H9 (cell line): ENCODE measurements around the gene CCL16. TPM values are rescaled to one million over a fixed set of nuclear protein-coding genes. Genes with fewer than 3 reads are reported as not detected.

Source experiments
- DNase-seq: peaks from one replicate; pipeline ENCODE4 v3.0.0-alpha.2; 2017
- H2AFZ ChIP-seq: one replicate; pipeline ENCODE4 v1.6.1; 2013; ENCODE audit warnings: mild to moderate bottlenecking, low read length, control low read depth, moderate library complexity
- H2AK5ac ChIP-seq: 2 replicates; pipeline ENCODE4 v1.6.1; 2013; ENCODE audit warnings: low read length, control low read depth, mixed read lengths; ENCODE audit not compliant: insufficient read length
- H2BK120ac ChIP-seq: one replicate; pipeline ENCODE4 v1.6.1; 2013; ENCODE audit warnings: low read depth, mild to moderate bottlenecking, low read length, control low read depth, inconsistent platforms; ENCODE audit not compliant: poor library complexity, severe bottlenecking
- H2BK12ac ChIP-seq: 2 replicates; pipeline ENCODE4 v1.6.1; 2013; ENCODE audit warnings: low read length, control low read depth, mixed read lengths, low read depth; ENCODE audit not compliant: insufficient read length
- H2BK15ac ChIP-seq: 2 replicates; pipeline ENCODE4 v1.6.1; 2013; ENCODE audit warnings: low read depth, low read length, control low read depth
- H2BK20ac ChIP-seq: one replicate; pipeline ENCODE4 v1.6.1; 2013; ENCODE audit warnings: low read depth, mild to moderate bottlenecking, low read length, control low read depth, inconsistent platforms; ENCODE audit not compliant: poor library complexity, severe bottlenecking
- H2BK5ac ChIP-seq: 2 replicates; pipeline ENCODE4 v1.6.1; 2013; ENCODE audit warnings: low read length, control low read depth, mixed read lengths; ENCODE audit not compliant: insufficient read length
- H3K14ac ChIP-seq: 2 replicates; pipeline ENCODE4 v1.6.1; 2013; ENCODE audit warnings: low read length, control low read depth; ENCODE audit not compliant: insufficient read depth
- H3K18ac ChIP-seq: 2 replicates; pipeline ENCODE4 v1.6.1; 2013; ENCODE audit warnings: low read depth, mild to moderate bottlenecking, mixed read lengths, low read length, control low read depth; ENCODE audit not compliant: insufficient read length
- H3K23ac ChIP-seq: 2 replicates; pipeline ENCODE4 v1.6.1; 2013; ENCODE audit warnings: low read length, control low read depth, mixed read lengths, low read depth; ENCODE audit not compliant: insufficient read length
- H3K23me2 ChIP-seq: 2 replicates; pipeline ENCODE4 v1.6.1; 2013; ENCODE audit warnings: low read depth, mild to moderate bottlenecking, mixed read lengths, low read length, control low read depth; ENCODE audit not compliant: insufficient read length, poor library complexity, severe bottlenecking
- H3K27ac ChIP-seq: 2 replicates; pipeline ENCODE4 v1.5.1; 2013; ENCODE audit warnings: low read length, control low read depth, mixed read lengths, low read depth; ENCODE audit not compliant: insufficient read length
- H3K27me3 ChIP-seq: 2 replicates; pipeline ENCODE4 v1.6.1; 2013; ENCODE audit warnings: low read length, control low read depth, inconsistent platforms; ENCODE audit not compliant: insufficient read depth
- H3K4ac ChIP-seq: 2 replicates; pipeline ENCODE4 v1.6.1; 2013; ENCODE audit warnings: low read depth, mild to moderate bottlenecking, control low read depth, inconsistent platforms, low read length, moderate library complexity
- H3K4me1 ChIP-seq: 2 replicates; pipeline ENCODE4 v1.6.1; 2013; ENCODE audit warnings: low read length, control low read depth, inconsistent platforms; ENCODE audit not compliant: insufficient read depth
- H3K4me2 ChIP-seq: 2 replicates; pipeline ENCODE4 v1.6.1; 2013; ENCODE audit warnings: low read length, control low read depth, mixed read lengths; ENCODE audit not compliant: insufficient read length, insufficient read depth
- H3K56ac ChIP-seq: 2 replicates; pipeline ENCODE4 v1.6.1; 2013; ENCODE audit warnings: low read depth, mild to moderate bottlenecking, mixed read lengths, low read length, control low read depth; ENCODE audit not compliant: insufficient read length
- H3K79me1 ChIP-seq: 2 replicates; pipeline ENCODE4 v1.6.1; 2013; ENCODE audit warnings: low read depth, mild to moderate bottlenecking, moderate library complexity, low read length, control low read depth, inconsistent platforms; ENCODE audit not compliant: insufficient read depth, poor library complexity, severe bottlenecking
- H3K79me2 ChIP-seq: 2 replicates; pipeline ENCODE4 v1.6.1; 2013; ENCODE audit warnings: low read length, control low read depth, inconsistent platforms; ENCODE audit not compliant: insufficient read depth
- H3K9ac ChIP-seq: 2 replicates; pipeline ENCODE4 v1.6.1; 2013; ENCODE audit warnings: low read length, control low read depth, mixed read lengths; ENCODE audit not compliant: insufficient read length; ENCODE audit errors: extremely low read depth
- H3K9me3 ChIP-seq: one replicate; pipeline ENCODE4 v1.6.1; 2013; ENCODE audit warnings: low read depth, low read length, inconsistent platforms; ENCODE audit not compliant: control insufficient read depth
- H3T11ph ChIP-seq: one replicate; pipeline ENCODE4 v1.6.1; 2013; ENCODE audit warnings: mild to moderate bottlenecking, low read length, control low read depth, inconsistent platforms
- H4K20me1 ChIP-seq: one replicate; pipeline ENCODE4 v1.6.1; 2013; ENCODE audit not compliant: control insufficient read depth, insufficient read length, insufficient read depth
- H4K5ac ChIP-seq: 2 replicates; pipeline ENCODE4 v1.6.1; 2013; ENCODE audit warnings: low read depth, mild to moderate bottlenecking, mixed read lengths, low read length, control low read depth; ENCODE audit not compliant: insufficient read length
- H4K8ac ChIP-seq: replicated peaks from 2 replicates; pipeline ENCODE4 v1.6.1; 2013; ENCODE audit warnings: low read length, control low read depth, mixed read lengths, low read depth; ENCODE audit not compliant: insufficient read length
- H4K91ac ChIP-seq: 2 replicates; pipeline ENCODE4 v1.6.1; 2013; ENCODE audit warnings: low read depth, mild to moderate bottlenecking, moderate library complexity, mixed read lengths, low read length, control low read depth; ENCODE audit not compliant: insufficient read length
- H3K27ac Mint-ChIP-seq, 3 experiments: 2 replicates in 2 of 3; 3 replicates in 1 of 3; pipeline ENCODE4 v1.8.0; 2020 to 2021; ENCODE audit warnings: mixed read lengths in 3 of 3, mild to moderate bottlenecking in 1 of 3, moderate library complexity in 1 of 3
- H3K27me3 Mint-ChIP-seq: 2 replicates; pipeline ENCODE4 v1.8.0; 2021; ENCODE audit warnings: low read depth, mild to moderate bottlenecking, moderate library complexity, mixed read lengths
- H3K36me3 Mint-ChIP-seq, 3 experiments: 2 replicates in 2 of 3; 3 replicates in 1 of 3; pipeline ENCODE4 v1.8.0; 2020 to 2021; ENCODE audit warnings: low read depth in 3 of 3, mixed read lengths in 3 of 3; ENCODE audit not compliant: insufficient read depth in 1 of 3
- H3K4me1 Mint-ChIP-seq, 2 experiments: 2 replicates each; pipeline ENCODE4 v1.8.0; 2020; ENCODE audit warnings: mixed read lengths in 2 of 2
- H3K4me3 Mint-ChIP-seq, 2 experiments: 2 replicates in 1 of 2; 3 replicates in 1 of 2; pipeline ENCODE4 v1.8.0; 2020 to 2021; ENCODE audit warnings: mild to moderate bottlenecking in 2 of 2, mixed read lengths in 2 of 2, moderate library complexity in 1 of 2
- H3K9me3 Mint-ChIP-seq, 2 experiments: 2 replicates in 1 of 2; 3 replicates in 1 of 2; pipeline ENCODE4 v1.8.0; 2020; ENCODE audit warnings: mild to moderate bottlenecking in 2 of 2, mixed read lengths in 2 of 2, moderate library complexity in 1 of 2
- WGBS: extraction: QIAGEN DNeasy Blood & Tissue Kit; methylation state at CpG from one replicate; pipeline ENCODE4 v1.1.7; 2013; ENCODE audit warnings: missing lambda C conversion rate, low lambda C conversion rate, mixed read lengths; ENCODE audit not compliant: insufficient read length; ENCODE audit errors: extremely low coverage; 5-methylcytosine and 5-hydroxymethylcytosine counted together
- total RNA-seq: library from RNA; stranded (reverse); gene quantifications from 2 replicates; pipeline ENCODE4 v1.2.1, GENCODE V29; 2021
- TF ChIP-seq, protein P1 (sequence below): fragments of 200-600 bp; sonication (generic); conservative IDR thresholded peaks from 3 replicates; pipeline ENCODE4 v1.8.0; 2021; ENCODE audit warnings: antibody characterized with exemption, mild to moderate bottlenecking

CCL16 gene
- total RNA-seq, 1 experiment from 2014 or later = not detected

DNA sequence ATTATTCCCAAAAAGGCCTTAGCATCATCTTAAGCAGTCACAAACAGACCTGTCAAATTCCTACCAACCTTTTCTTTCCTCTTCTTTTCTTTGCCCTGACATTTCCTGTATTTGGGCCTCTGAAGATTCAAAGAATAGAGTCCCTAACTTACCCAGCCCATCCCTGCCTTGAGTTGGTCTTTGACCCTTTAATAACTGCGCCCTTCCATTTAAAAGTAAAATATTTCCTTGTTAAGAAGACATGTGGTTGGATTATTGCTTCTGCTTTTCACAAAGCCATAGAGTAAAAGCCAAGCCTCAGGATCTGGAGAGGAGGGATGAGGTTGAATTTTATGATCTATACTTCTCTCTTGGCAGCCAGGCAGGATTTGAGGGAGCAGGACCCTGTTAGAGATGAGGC is 49.7 kb upstream of the CCL16 start:
- Histone ChIP-seq H3K79me1 (no peaks in the 10 kb centered on the region), H3K27me3 (no peaks in the 10 kb centered on the region), H2BK12ac (no peak overlapping the region), H3K23me2 (no peaks in the 10 kb centered on the region), H2AK5ac (no peak overlapping the region), H4K5ac (no peak overlapping the region), H2BK20ac (no peak overlapping the region), H3K14ac (no peak overlapping the region), H3K56ac (no peak overlapping the region), H4K8ac (no peak overlapping the region), H3K23ac (no peak overlapping the region), H3K9ac (no peak overlapping the region), H4K91ac (no peak overlapping the region), H2BK120ac (no peak overlapping the region), H3K4me1 (no peaks in the 10 kb centered on the region), H3K4ac (no peak overlapping the region), H3K18ac (no peak overlapping the region), H2AFZ (peak overlapping the region; percentile 17), H3K79me2 (no peaks in the 10 kb centered on the region), H2BK5ac (no peak overlapping the region), H3K27ac (no peak overlapping the region), H2BK15ac (no peak overlapping the region), H4K20me1 (no peaks in the 10 kb centered on the region), H3K9me3 (no peaks in the 10 kb centered on the region), H3K4me2 (no peak overlapping the region), H3T11ph (no peak overlapping the region)
- H3K9me3 Mint-ChIP-seq = no peaks in the 10 kb centered on the region; a peak in 1 of 5 replicates
- no peaks in the 10 kb centered on the region; a peak in 1 of 7 replicates for H3K36me3 Mint-ChIP-seq
- H3K4me3 Mint-ChIP-seq = no peak overlapping the region
- 0 out of 7 replicates have a peak overlapping the region, but pooled peaks of 1 of the 3 experiments have one; percentile 17 for H3K27ac Mint-ChIP-seq
- DNase-seq = no peak
- peaks cover 10% of the 10 kb centered on the region for H3K27me3 Mint-ChIP-seq
- H3K4me1 Mint-ChIP-seq = peaks cover 5 to 8% of the 10 kb centered on the region in 2 experiments
- TF ChIP-seq, protein P1, sequence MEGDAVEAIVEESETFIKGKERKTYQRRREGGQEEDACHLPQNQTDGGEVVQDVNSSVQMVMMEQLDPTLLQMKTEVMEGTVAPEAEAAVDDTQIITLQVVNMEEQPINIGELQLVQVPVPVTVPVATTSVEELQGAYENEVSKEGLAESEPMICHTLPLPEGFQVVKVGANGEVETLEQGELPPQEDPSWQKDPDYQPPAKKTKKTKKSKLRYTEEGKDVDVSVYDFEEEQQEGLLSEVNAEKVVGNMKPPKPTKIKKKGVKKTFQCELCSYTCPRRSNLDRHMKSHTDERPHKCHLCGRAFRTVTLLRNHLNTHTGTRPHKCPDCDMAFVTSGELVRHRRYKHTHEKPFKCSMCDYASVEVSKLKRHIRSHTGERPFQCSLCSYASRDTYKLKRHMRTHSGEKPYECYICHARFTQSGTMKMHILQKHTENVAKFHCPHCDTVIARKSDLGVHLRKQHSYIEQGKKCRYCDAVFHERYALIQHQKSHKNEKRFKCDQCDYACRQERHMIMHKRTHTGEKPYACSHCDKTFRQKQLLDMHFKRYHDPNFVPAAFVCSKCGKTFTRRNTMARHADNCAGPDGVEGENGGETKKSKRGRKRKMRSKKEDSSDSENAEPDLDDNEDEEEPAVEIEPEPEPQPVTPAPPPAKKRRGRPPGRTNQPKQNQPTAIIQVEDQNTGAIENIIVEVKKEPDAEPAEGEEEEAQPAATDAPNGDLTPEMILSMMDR = no peak
- whole genome bisulfite sequencing = no CpG with 5 or more reads among the region's 1 CpG
